Peyer's patch (tissue), 4 donors: ENCODE measurements around the gene CHML. TPM values are rescaled to one million over a fixed set of nuclear protein-coding genes. Genes with fewer than 3 reads are reported as not detected.

Experiments used
- DNase-seq, 3 donors: peaks; one replicate each; pipeline ENCODE4 v3.0.0-alpha.2; 2017 to 2019
- H3K27ac ChIP-seq, 4 donors: fragments of 200-600 bp; sonication (generic); one replicate each; pipeline ENCODE4 v1.5.1; 2016 to 2019
- H3K27me3 ChIP-seq, 2 donors: fragments of 200-600 bp; sonication (generic); one replicate each; pipeline ENCODE4 v1.5.1; 2019
- H3K36me3 ChIP-seq, 3 donors: fragments of 200-600 bp; sonication (generic); one replicate each; pipeline ENCODE4 v1.5.1; 2016 to 2019
- H3K4me1 ChIP-seq, 4 donors: fragments of 200-600 bp; sonication (generic); one replicate each; pipeline ENCODE4 v1.5.1; 2016 to 2019
- H3K4me3 ChIP-seq, 4 donors: fragments of 200-600 bp; sonication (generic); 1 replicate in 3 of 4; 2 replicates in 1 of 4; pipeline ENCODE4 v1.5.1; 2016 to 2019; ENCODE audit warnings: mild to moderate bottlenecking in 1 of 4
- H3K9me3 ChIP-seq, 4 donors: fragments of 200-600 bp; sonication (generic); one replicate each; pipeline ENCODE4 v1.5.1; 2016 to 2019; ENCODE audit warnings: mild to moderate bottlenecking in 1 of 4
- POLR2A ChIP-seq, 2 donors: fragments of 450-650 bp; IDR thresholded peaks; one replicate each; pipeline ENCODE4 v1.5.1; 2017; ENCODE audit warnings: antibody characterized with exemption in 2 of 2, mild to moderate bottlenecking in 2 of 2, moderate library complexity in 2 of 2
- total RNA-seq, 4 donors: library from RNA; depleted of rRNA; stranded (reverse); fragments of >200 nt; gene quantifications; one replicate each; pipeline ENCODE4 v1.1.0, GENCODE V29; 2016
- TF ChIP-seq, protein P1 (sequence below), 6 experiments: fragments of 450-650 bp in 4 of 6; fragments of 200-600 bp in 2 of 6; sonication (generic) in 1 of 6; IDR thresholded peaks; one replicate each; pipeline ENCODE4 v1.5.1; 2017 to 2019; ENCODE audit warnings: antibody characterized with exemption in 6 of 6, mild to moderate bottlenecking in 3 of 6, moderate library complexity in 1 of 6

CHML gene
- total RNA-seq, 4 donors from 2014 or later: 6.6 to 11.0 (median 9.1) TPM

DNA sequence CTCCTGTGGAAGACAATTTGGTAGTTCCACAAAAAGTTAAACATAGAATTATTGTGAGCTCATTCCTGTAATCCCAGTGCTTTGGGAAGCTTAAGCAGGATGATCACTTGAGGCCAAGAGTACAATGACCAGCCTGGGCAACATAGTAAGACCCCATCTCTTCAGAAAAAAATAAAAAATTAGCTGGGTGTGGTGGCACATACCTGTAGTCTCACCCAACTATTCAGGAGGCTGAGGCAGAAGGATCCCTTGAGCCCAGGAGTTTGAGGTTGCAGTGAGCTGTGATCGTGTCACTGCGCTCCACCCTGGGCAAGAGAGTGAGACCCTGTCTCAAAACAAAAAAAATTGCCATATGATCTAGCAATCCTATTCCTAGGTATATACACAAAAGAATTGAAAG is 4.1 kb upstream of the CHML start:
- peaks cover 0 to 5% (median 0%) of the 10 kb centered on the region in 4 donors for H3K4me1 ChIP-seq
- no peak overlapping the region for H3K27ac ChIP-seq
- H3K36me3 ChIP-seq: no peaks in the 10 kb centered on the region
- DNase-seq: no peak
- H3K27me3 ChIP-seq: no peaks in the 10 kb centered on the region
- H3K4me3 ChIP-seq: no peak overlapping the region
- TF ChIP-seq, protein P1, sequence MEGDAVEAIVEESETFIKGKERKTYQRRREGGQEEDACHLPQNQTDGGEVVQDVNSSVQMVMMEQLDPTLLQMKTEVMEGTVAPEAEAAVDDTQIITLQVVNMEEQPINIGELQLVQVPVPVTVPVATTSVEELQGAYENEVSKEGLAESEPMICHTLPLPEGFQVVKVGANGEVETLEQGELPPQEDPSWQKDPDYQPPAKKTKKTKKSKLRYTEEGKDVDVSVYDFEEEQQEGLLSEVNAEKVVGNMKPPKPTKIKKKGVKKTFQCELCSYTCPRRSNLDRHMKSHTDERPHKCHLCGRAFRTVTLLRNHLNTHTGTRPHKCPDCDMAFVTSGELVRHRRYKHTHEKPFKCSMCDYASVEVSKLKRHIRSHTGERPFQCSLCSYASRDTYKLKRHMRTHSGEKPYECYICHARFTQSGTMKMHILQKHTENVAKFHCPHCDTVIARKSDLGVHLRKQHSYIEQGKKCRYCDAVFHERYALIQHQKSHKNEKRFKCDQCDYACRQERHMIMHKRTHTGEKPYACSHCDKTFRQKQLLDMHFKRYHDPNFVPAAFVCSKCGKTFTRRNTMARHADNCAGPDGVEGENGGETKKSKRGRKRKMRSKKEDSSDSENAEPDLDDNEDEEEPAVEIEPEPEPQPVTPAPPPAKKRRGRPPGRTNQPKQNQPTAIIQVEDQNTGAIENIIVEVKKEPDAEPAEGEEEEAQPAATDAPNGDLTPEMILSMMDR (IDR thresholded peaks at IDR 0.05): no peak
- TF ChIP-seq POLR2A (IDR thresholded peaks at IDR 0.05): no peak
- no peaks in the 10 kb centered on the region for H3K9me3 ChIP-seq

DNA sequence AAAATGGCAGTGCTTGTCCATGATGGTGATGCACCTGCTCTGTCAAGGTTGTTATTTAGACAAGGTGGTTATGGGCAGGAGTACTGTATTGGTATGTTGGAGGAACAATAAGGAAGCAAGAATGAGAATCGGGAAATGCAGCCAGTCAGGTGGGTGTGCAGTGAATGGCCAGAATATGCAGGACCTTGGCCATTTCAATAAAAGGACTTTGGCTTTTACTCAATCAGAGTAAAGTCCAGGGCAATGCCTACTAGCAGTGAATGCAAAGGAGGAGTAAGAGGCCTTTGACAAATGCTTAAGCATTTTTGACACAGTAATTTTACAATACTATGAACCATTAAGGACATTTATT is 2.4 kb upstream of the CHML start:
- Histone ChIP-seq H3K27ac (peak overlapping the region in 2 of 4 donors; percentile 40 to 81), H3K4me3 (no peak overlapping the region), H3K9me3 (no peaks in the 10 kb centered on the region), H3K36me3 (no peaks in the 10 kb centered on the region), H3K4me1 (peaks cover 0 to 6% (median 3%) of the 10 kb centered on the region in 4 donors), H3K27me3 (no peaks in the 10 kb centered on the region)
- no peak for TF ChIP-seq POLR2A (IDR thresholded peaks at IDR 0.05)
- TF ChIP-seq, protein P1 (IDR thresholded peaks at IDR 0.05): no peak
- DNase-seq: peak in 1 of 3 donors; percentile 58

DNA sequence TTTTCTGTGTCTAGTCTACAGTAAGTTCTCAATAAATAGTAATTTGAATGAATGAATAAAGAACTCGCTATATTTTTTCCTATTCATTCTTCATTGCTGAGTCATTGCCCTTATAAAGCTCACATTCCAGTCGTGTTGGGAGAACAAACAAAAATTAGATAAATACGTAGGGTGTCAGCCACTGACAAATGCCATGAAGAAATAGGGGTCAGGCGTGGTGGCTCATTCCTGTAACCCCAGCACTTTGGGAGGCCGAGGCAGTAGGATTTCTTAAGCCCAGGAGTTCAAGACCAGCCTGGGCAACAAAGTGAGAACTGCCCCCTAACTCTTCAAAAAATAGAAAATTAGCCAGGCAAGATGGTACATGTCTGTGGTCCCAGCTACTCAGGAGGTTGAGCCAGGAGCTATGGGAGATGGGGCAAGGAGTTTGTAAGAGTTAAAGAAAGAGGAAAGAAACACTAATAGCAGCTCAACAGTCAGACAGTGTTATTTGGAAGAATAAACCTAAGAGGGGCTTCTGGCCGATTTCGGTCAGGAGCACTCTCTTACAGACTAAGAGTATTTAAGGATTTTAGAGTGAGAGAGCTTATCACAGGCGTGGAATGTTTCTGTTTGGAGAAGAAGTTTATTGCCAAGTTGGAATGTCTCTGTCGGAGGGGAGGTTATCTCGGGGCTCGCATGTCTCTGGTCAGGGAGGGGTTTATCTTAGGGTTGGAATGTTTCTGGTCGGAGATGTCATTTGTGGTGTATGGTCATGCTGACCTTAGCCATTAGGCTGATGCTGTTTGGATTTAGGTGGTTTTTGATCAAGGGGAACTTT is 1.8 kb upstream of the CHML start:
- DNase-seq: no peak
- no peaks in the 10 kb centered on the region for H3K36me3 ChIP-seq
- H3K4me1 ChIP-seq: peaks cover 0 to 10% (median 4%) of the 10 kb centered on the region in 4 donors
- H3K4me3 ChIP-seq: no peak overlapping the region
- TF ChIP-seq, protein P1 (IDR thresholded peaks at IDR 0.05): no peak
- no peak for TF ChIP-seq POLR2A (IDR thresholded peaks at IDR 0.05)
- H3K27me3 ChIP-seq: no peaks in the 10 kb centered on the region
- H3K9me3 ChIP-seq: no peaks in the 10 kb centered on the region
- peak overlapping the region in 2 of 4 donors; percentile 81 to 90 for H3K27ac ChIP-seq

DNA sequence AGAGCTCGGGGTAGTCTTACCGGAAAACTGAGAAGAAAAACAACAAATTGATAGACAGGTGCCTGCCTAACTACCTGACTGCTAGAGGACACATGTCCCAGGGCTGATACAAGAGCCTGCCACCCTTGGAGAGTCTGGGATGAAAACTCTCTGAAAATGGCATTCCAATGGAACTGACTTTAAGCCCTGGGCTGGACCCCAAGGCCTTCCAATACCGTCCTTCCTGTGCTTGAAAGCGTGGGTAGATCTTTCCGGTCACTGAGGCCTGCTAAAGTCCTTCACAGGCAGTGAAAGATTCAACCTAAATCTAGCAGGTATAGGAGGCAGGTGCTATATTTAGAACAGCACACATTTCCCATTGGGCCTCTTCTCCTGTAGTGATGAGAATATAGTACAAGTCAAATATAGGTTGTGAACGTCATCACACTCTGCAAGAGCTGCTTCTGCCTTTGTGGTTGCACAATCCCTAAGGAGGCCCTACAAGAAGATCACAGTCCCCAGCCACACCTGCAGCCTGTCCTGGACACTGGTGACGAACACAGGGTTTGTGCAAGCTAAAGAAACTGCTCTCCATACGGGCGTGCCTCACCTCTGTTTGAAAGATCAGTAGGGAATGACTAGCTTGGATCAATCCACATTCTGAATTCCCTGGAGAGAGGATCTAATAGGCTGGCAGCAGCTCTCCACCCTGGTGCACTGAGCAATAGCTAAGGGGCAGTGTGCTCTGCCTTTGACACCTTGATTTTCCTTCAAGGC is 876 bp upstream of the CHML start:
- Histone ChIP-seq H3K4me3 (peak overlapping the region; percentile 80 to 90 (median 88)), H3K27me3 (no peaks in the 10 kb centered on the region), H3K4me1 (peaks cover 0 to 11% (median 4%) of the 10 kb centered on the region in 4 donors), H3K27ac (peak overlapping the region; percentile 81 to 90 (median 84)), H3K9me3 (no peaks in the 10 kb centered on the region), H3K36me3 (no peaks in the 10 kb centered on the region)
- TF ChIP-seq, protein P1 (IDR thresholded peaks at IDR 0.05): no peak
- peak in 1 of 2 donors; percentile 31 for TF ChIP-seq POLR2A (IDR thresholded peaks at IDR 0.05)
- peak in 2 of 3 donors; percentile 62 to 75 for DNase-seq

DNA sequence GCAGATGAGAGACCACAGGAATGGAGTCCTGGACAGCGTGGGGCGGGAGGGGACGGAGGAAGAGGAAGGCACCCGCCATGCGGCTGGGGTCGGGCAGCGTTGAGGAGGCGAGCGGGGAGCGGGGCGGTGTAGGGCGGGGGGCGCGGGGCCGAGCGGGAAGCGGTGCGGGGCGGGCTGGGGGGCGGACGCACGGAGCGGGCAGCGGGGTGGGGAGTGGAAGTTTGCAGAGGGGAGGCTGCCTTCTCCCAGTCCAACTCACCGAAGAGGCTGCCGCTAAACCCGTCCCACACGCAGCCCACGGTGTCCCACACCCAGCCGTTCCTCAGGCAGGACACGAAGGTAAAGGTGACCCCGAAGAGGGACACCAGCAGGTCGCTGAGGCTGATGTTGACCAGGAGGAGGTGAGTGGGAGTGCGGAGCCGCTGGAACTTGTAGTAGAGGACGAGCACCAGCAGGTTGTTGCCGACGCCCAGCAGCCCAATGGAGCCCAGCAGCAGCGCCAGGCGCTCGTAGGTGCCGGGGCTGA is 483 bp downstream of the CHML start:
- Histone ChIP-seq H3K36me3 (no peaks in the 10 kb centered on the region), H3K27ac (peak overlapping the region; percentile 81 to 90 (median 84)), H3K27me3 (no peaks in the 10 kb centered on the region), H3K4me1 (peaks cover 0 to 11% (median 4%) of the 10 kb centered on the region in 4 donors), H3K9me3 (no peaks in the 10 kb centered on the region), H3K4me3 (peak overlapping the region; percentile 80 to 90 (median 88))
- peak in 2 of 3 donors; percentile 25 to 58 for DNase-seq
- TF ChIP-seq POLR2A (IDR thresholded peaks at IDR 0.05): no peak
- TF ChIP-seq, protein P1 (IDR thresholded peaks at IDR 0.05): peak in 2 of 6 experiments; percentile 11 to 22
